ENCODE results near the gene TSTD1. TPM values are rescaled to one million over a fixed set of nuclear protein-coding genes. Genes with fewer than 3 reads are reported as not detected.

The TSTD1 gene
- total and polyA plus RNA-seq, 2 of the 8 experiments (the other 6 are each of a cell fraction or from before 2014, with no cell fraction given) = 60.9 to 314 TPM

- no peak overlapping the region for H2BK20ac ChIP-seq (ENCODE audit: low read length)
- TF ChIP-seq CTCF (IDR thresholded peaks at IDR 0.05; ENCODE audit: control extremely low read depth in 1 of 3, insufficient read depth in 1 of 3, low read depth in 1 of 3, low read length in 3 of 3) (no peak), TAF7 (optimal IDR thresholded peaks at IDR 0.05; ENCODE audit: borderline replicate concordance, low read depth, low read length) (no peak), TBP (IDR thresholded peaks at IDR 0.05; ENCODE audit: low read depth, low read length) (no peak), CBX5 (IDR thresholded peaks at IDR 0.05; ENCODE audit: low read depth, low read length) (no peak)
- WGBS, 2 experiments (ENCODE audit: extremely low coverage in 1 of 2, insufficient coverage in 1 of 2, insufficient read length in 1 of 2, insufficient replicate concordance in 2 of 2, low coverage in 1 of 2, low lambda C conversion rate in 2 of 2, missing lambda C conversion rate in 1 of 2) = 84% methylated on average over 5 of the region's 5 CpGs; no CpG with 5 or more reads in 1 of the 2 experiments
- H4K8ac ChIP-seq (ENCODE audit: extremely low read depth, insufficient read depth, low read length) = no peak overlapping the region; the same call in 1 of the 2 replicates
- H3K27me3 ChIP-seq (replicated peaks in 1 of 4; ENCODE audit: control insufficient read depth in 3 of 4, extremely low read depth in 1 of 4, insufficient read depth in 3 of 4, low read length in 3 of 4) = no peaks in the 10 kb centered on the region
- no peak overlapping the region for H4K91ac ChIP-seq (replicated peaks; ENCODE audit: insufficient read length, low read length)
- H2AFZ ChIP-seq (ENCODE audit: low read length) = no peak overlapping the region
- no peak overlapping the region for H3K27ac ChIP-seq (ENCODE audit: low read depth, low read length)
- peaks cover 0 to 6% (median 0%) of the 10 kb centered on the region in 4 experiments; a peak in 4 of 7 replicates for H3K4me1 ChIP-seq (replicated peaks in 1 of 4; ENCODE audit: control insufficient read depth in 3 of 4, insufficient read depth in 4 of 4, low read length in 3 of 4)
- no peak overlapping the region for H3K4me3 ChIP-seq (ENCODE audit: extremely low read depth in 1 of 4, insufficient read depth in 2 of 4, low read depth in 3 of 4, low read length in 4 of 4)
- no peaks in the 10 kb centered on the region for H3K9me3 ChIP-seq (ENCODE audit: insufficient read depth in 2 of 2, low read depth in 1 of 2, low read length in 1 of 2)
- ChIA-PET CTCF (ENCODE audit: partially characterized antibody) (interaction anchor here (1.3 to 17.8 kb wide), 4 partner anchors 8 to 82 kb away, joined by 4 to 282 read pairs (median 80); partner anchors contain the start of genes ARHGAP30 and KLHDC9), POLR2A (ENCODE audit: partially characterized antibody) (interaction anchor here (1.4 kb wide), 1 partner anchor 35 kb away, joined by 3 read pairs; the partner anchor contains the start of gene USF1)
- no peaks in the 10 kb centered on the region for H3K79me2 ChIP-seq (ENCODE audit: control insufficient read depth in 1 of 2, insufficient read depth in 2 of 2, low read length in 2 of 2)
- no peak overlapping the region for H2BK12ac ChIP-seq (ENCODE audit: low read depth, low read length)
- FAIRE-seq (no peak), DNase-seq (ENCODE audit: low read depth in 1 of 2, low spot score in 2 of 2) (no peak)
- no peak overlapping the region for H4K5ac ChIP-seq (ENCODE audit: insufficient read length, low read depth, low read length)
- H3K23me2 ChIP-seq (ENCODE audit: low read depth, low read length) = no peaks in the 10 kb centered on the region
- H2BK15ac ChIP-seq (ENCODE audit: low read length) = peak overlapping the region; percentile 12; the same call in 1 of the 2 replicates
- H3K18ac ChIP-seq (ENCODE audit: extremely low read depth, low read length) = no peak overlapping the region
- H3K36me3 ChIP-seq (ENCODE audit: control insufficient read depth in 2 of 4, insufficient read depth in 4 of 4, low read length in 3 of 4) = no peaks in the 10 kb centered on the region
- H3K14ac ChIP-seq (ENCODE audit: insufficient read length) = no peak overlapping the region
- no peak overlapping the region for H3K4me2 ChIP-seq (ENCODE audit: insufficient read depth in 1 of 2, low read depth in 2 of 2, low read length in 2 of 2)
- no peak overlapping the region for H2BK5ac ChIP-seq (ENCODE audit: low read depth, low read length)
- H2AK5ac ChIP-seq (ENCODE audit: low read depth, low read length) = no peak overlapping the region
- no peaks in the 10 kb centered on the region for H4K20me1 ChIP-seq (replicated peaks in 1 of 2; ENCODE audit: control insufficient read depth in 1 of 2, insufficient read depth in 2 of 2, low read length in 2 of 2)
- H3K79me1 ChIP-seq (ENCODE audit: low read depth, low read length) = no peaks in the 10 kb centered on the region
- no peak overlapping the region for H3K4ac ChIP-seq (replicated peaks; ENCODE audit: insufficient read length, low read depth, low read length)
- H3K9ac ChIP-seq (replicated peaks in 1 of 4; ENCODE audit: extremely low read depth in 1 of 4, low read depth in 3 of 4, low read length in 3 of 4) = no peak overlapping the region
- H3K23ac ChIP-seq (ENCODE audit: insufficient read length) = no peak overlapping the region
- H3K56ac ChIP-seq (replicated peaks; ENCODE audit: insufficient read length, low read depth, low read length) = no peak overlapping the region
- H2BK120ac ChIP-seq (replicated peaks; ENCODE audit: low read depth, low read length) = no peak overlapping the region
These were observed 42.0 kb upstream of the TSTD1 start for GRCh38 chr1:161080441-161081405.

Measured in H1 (cell line).